H1 (cell line): ENCODE results near the gene MPDU1. TPM values are rescaled to one million over a fixed set of nuclear protein-coding genes. Genes with fewer than 3 reads are reported as not detected.

ENCODE experiments used
- CBX5 ChIP-seq: fragments of 300-800, 300-1000 bp; sonication (generic); IDR thresholded peaks from 2 replicates; pipeline ENCODE4 v1.7.1; 2016; ENCODE audit warnings: antibody characterized with exemption, low read length, low read depth
- EP300 ChIP-seq, 2 experiments: IDR thresholded peaks; 1 replicate in 1 of 2; 2 replicates in 1 of 2; pipeline ENCODE4 v1.6.1; 2011 to 2012; ENCODE audit warnings: low read depth in 2 of 2, low read length in 2 of 2, mild to moderate bottlenecking in 2 of 2, borderline replicate concordance in 1 of 2, inconsistent platforms in 1 of 2, moderate library complexity in 1 of 2
- HDAC2 ChIP-seq, 2 experiments: fragments of 300-600 bp in 1 of 2; sonication (generic) in 1 of 2; IDR thresholded peaks; 2 replicates each; pipeline ENCODE4 v1.6.1; 2011 to 2012; ENCODE audit warnings: low read depth in 2 of 2, low read length in 2 of 2, mild to moderate bottlenecking in 2 of 2, moderate library complexity in 2 of 2, borderline replicate concordance in 1 of 2, inconsistent platforms in 1 of 2
- NRF1 ChIP-seq: IDR thresholded peaks from 2 replicates; pipeline ENCODE4 v1.6.1; 2011; ENCODE audit warnings: mild to moderate bottlenecking, low read depth, low read length, improper control_type of control experiment
- SIRT6 ChIP-seq: IDR thresholded peaks from one replicate; pipeline ENCODE4 v1.7.1; 2012; ENCODE audit warnings: low read length, inconsistent platforms
- SP4 ChIP-seq: IDR thresholded peaks from 2 replicates; pipeline ENCODE4 v1.6.1; 2012; ENCODE audit warnings: low read length, inconsistent platforms
- USF2 ChIP-seq: IDR thresholded peaks from 2 replicates; pipeline ENCODE4 v1.6.1; 2011; ENCODE audit warnings: low read length, improper control_type of control experiment
- ZNF274 ChIP-seq: IDR thresholded peaks from 2 replicates; pipeline ENCODE4 v1.7.0; 2012; ENCODE audit warnings: low read length, borderline replicate concordance; ENCODE audit errors: extremely low read depth
- polyA plus RNA-seq, 7 experiments: library from polyadenylated mRNA; depleted of rRNA in 3 of 7; stranded (reverse) in 5 of 7; unstranded in 2 of 7; fragments of >200 nt in 5 of 7; fragments of 200-250 nt in 2 of 7; gene quantifications; 1 replicate in 5 of 7; 2 replicates in 1 of 7; 4 replicates in 1 of 7; pipeline versions ENCODE4 v1.2.1 to v1.2.3, GENCODE V29; 2011 to 2013; ENCODE audit warnings: missing spikeins in 2 of 7, mixed read lengths in 2 of 7
- total RNA-seq: library from RNA; stranded (reverse); fragmentation: NEBNext Ultra II Directional; extraction: Animal tissue kit (Norgen Biotek cat#: 25700); gene quantifications from 2 replicates; pipeline ENCODE4 v1.2.1, GENCODE V29; 2021

The MPDU1 gene
- total and polyA plus RNA-seq, 2 of the 8 experiments (the other 6 are each of a cell fraction or from before 2014, with no cell fraction given): 63.2 to 142 TPM

- TF ChIP-seq EP300 (IDR thresholded peaks at IDR 0.05; ENCODE audit: borderline replicate concordance in 1 of 2, low read depth in 2 of 2, low read length in 2 of 2) (no peak), HDAC2 (IDR thresholded peaks at IDR 0.05; ENCODE audit: borderline replicate concordance in 1 of 2, low read depth in 2 of 2, low read length in 2 of 2) (no peak), USF2 (no peak), NRF1 (no peak), CBX5 (no peak), SP4 (no peak), SIRT6 (no peak), ZNF274 (no peak)
Observed at GRCh38 chr17:7553356-7553755, 30.3 kb upstream of the MPDU1 start (continued).
